ENCODE measurements around the gene EMC10. TPM values are rescaled to one million over a fixed set of nuclear protein-coding genes. Genes with fewer than 3 reads are reported as not detected.

Gene EMC10
- total and polyA plus RNA-seq, 9 donors = 84.2 to 122 (median 92.4) TPM

DNA sequence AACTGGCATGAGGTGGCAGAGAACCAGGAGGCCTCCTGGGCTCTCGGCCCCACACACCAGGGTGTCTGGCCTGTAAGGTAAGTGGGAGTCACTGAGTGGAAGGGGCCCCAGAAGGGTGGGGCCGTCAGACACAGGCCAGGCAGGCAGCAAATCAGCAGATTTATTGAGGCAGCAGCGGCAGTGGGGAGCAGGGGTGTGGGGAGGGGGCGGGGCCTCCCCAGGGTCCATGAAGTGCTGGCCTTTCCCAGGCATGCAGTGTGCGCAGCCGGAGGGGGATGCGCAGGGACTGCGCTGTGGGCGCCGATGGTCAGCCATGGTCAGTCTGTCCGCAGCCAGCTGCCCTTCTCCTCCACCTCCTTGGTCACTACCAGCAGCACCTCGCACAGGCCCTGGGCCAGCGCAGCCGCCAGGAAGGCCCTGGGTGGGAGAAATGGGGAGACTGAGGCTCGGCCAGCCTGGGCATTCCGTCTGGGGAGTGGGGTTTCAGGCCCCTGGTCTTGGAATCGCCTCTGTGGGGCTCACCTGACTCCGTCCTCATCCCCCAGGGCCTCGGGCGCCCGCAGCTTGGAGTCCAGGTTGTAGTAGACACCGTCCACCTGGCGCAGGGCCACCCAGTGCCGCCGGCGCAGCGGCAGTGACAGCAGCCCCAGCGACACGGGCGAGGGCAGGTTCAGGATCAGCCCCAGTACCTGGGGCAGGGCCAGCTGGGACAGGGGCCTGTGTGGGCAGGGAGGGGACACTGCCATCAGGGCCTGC is 29.7 kb downstream of the EMC10 start:
- no peaks in the 10 kb centered on the region for H3K9me3 ChIP-seq (replicated peaks; ENCODE audit: control insufficient read depth, low read depth, low read length)

DNA sequence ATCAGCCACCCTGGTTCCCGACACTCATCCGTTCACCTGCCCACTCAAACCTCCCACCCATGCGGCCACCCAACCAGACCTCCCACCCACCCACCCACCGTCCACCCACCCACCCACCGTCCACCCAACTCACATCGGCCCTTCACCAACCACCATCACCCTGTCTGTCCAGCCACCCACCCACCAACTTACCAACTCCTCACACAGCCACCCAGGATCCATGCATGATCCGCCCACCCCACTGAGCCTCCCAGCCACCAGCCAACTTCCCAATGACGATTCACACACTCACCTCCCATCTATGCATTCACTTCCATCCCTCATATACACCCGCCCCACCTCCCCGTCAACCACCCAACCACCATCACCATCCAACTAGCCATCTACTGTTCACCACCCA is 30.4 kb downstream of the EMC10 start:
- no peak overlapping the region for H3K4me3 ChIP-seq (ENCODE audit: low read length)
- no peaks in the 10 kb centered on the region for H3K9me3 ChIP-seq (replicated peaks; ENCODE audit: control insufficient read depth, low read depth, low read length)
- no peak for DNase-seq
- WGBS (ENCODE audit: insufficient coverage) = 85% methylated on average over 5 of the region's 10 CpGs
- H3K27me3 ChIP-seq (ENCODE audit: control insufficient read depth, insufficient read depth, low read length) = no peaks in the 10 kb centered on the region
- H3K36me3 ChIP-seq (ENCODE audit: control insufficient read depth, insufficient read depth, low read length) = no peaks in the 10 kb centered on the region
- peaks cover 41% of the 10 kb centered on the region for H3K4me1 ChIP-seq (ENCODE audit: control insufficient read depth, insufficient read depth, low read length)
- H3K27ac ChIP-seq (ENCODE audit: low read length) = no peak overlapping the region

More for the DNA sequence above, 29.7 kb downstream of the EMC10 start:
- no peaks in the 10 kb centered on the region for H3K27me3 ChIP-seq (ENCODE audit: control insufficient read depth, insufficient read depth, low read length)
- peaks cover 44% of the 10 kb centered on the region for H3K4me1 ChIP-seq (ENCODE audit: control insufficient read depth, insufficient read depth, low read length)
- no peak overlapping the region for H3K27ac ChIP-seq (ENCODE audit: low read length)
- H3K36me3 ChIP-seq (ENCODE audit: control insufficient read depth, insufficient read depth, low read length) = no peaks in the 10 kb centered on the region
- no peak for DNase-seq
- WGBS (ENCODE audit: insufficient coverage) = 83% methylated on average over 20 of the region's 30 CpGs
- no peak overlapping the region for H3K4me3 ChIP-seq (ENCODE audit: low read length)

DNA sequence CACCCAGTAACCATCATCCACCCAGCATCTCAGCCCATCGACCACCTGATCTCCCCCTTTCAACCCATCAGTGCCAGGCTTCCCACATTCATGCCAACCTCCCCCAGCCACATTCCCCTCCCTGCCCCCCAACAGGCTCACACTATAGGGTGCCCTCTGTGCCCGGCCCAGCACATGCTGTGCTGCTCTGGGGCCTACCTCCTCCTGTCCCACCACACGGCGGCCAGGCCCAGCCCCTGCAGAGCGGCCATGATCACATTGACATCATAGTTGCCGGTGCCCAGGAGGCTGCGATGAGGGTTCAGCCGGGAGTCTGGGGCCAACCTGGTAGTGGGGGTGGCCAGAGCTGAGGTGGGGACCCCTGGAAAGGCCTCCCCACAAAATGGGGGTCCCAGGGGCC is 31.1 kb downstream of the EMC10 start:
- peaks cover 40% of the 10 kb centered on the region for H3K4me1 ChIP-seq (ENCODE audit: control insufficient read depth, insufficient read depth, low read length)
- 100% methylated on average over 2 of the region's 8 CpGs for WGBS (ENCODE audit: insufficient coverage)
- H3K4me3 ChIP-seq (ENCODE audit: low read length) = no peak overlapping the region
- DNase-seq = no peak
- no peak overlapping the region for H3K27ac ChIP-seq (ENCODE audit: low read length)
- no peaks in the 10 kb centered on the region for H3K27me3 ChIP-seq (ENCODE audit: control insufficient read depth, insufficient read depth, low read length)
- no peaks in the 10 kb centered on the region for H3K9me3 ChIP-seq (replicated peaks; ENCODE audit: control insufficient read depth, low read depth, low read length)
- no peaks in the 10 kb centered on the region for H3K36me3 ChIP-seq (ENCODE audit: control insufficient read depth, insufficient read depth, low read length)

DNA sequence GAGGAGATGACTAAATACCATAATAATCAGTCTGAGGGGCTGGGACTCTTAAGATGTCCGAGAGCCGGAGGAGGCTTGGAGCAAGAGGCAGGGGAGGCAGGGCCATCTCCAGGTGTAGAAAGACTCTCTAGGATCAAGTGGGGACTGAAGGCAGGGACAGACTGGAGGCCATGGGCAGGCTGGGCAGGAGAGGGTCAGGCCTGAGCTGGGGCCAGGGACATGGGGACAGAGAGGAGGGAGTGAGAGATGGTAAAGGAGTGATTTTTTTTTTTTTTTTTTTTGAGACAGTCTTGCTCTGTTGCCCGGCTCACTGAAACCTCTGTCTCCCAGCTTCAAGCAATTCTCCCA is 32.5 kb downstream of the EMC10 start:
- Histone ChIP-seq H3K36me3 (ENCODE audit: control insufficient read depth, insufficient read depth, low read length) (no peaks in the 10 kb centered on the region), H3K9me3 (replicated peaks; ENCODE audit: control insufficient read depth, low read depth, low read length) (no peaks in the 10 kb centered on the region), H3K4me3 (ENCODE audit: low read length) (no peak overlapping the region), H3K4me1 (ENCODE audit: control insufficient read depth, insufficient read depth, low read length) (peaks cover 40% of the 10 kb centered on the region), H3K27me3 (ENCODE audit: control insufficient read depth, insufficient read depth, low read length) (no peaks in the 10 kb centered on the region), H3K27ac (ENCODE audit: low read length) (peak overlapping the region; percentile 80)
- 88% methylated on average over 2 of the region's 3 CpGs for WGBS (ENCODE audit: insufficient coverage)
- no peak for DNase-seq

DNA sequence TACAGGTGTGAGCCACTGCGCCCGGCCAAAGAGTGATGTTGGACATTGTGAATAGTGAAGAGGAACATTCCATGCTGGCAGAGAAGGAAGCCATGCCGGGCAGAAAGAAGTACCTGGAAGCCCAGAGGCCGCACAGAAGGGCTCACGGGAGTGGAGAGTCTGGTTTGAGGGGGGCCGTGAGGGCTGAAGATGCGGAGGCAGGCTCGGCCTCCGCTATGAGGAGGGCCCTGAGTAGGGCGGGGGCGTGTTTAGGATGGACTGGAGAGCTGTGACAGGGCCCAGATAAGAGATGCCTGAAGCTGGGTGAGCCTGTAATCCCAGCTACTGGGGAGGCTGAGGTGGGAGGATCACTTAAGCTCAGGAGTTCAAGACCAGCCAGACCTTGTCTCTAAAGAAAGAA is 33.1 kb downstream of the EMC10 start:
- Histone ChIP-seq H3K9me3 (replicated peaks; ENCODE audit: control insufficient read depth, low read depth, low read length) (no peaks in the 10 kb centered on the region), H3K27ac (ENCODE audit: low read length) (no peak overlapping the region), H3K27me3 (ENCODE audit: control insufficient read depth, insufficient read depth, low read length) (no peaks in the 10 kb centered on the region), H3K4me3 (ENCODE audit: low read length) (no peak overlapping the region), H3K36me3 (ENCODE audit: control insufficient read depth, insufficient read depth, low read length) (no peaks in the 10 kb centered on the region), H3K4me1 (ENCODE audit: control insufficient read depth, insufficient read depth, low read length) (peaks cover 40% of the 10 kb centered on the region)
- WGBS (ENCODE audit: insufficient coverage) = 78% methylated on average over 11 of the region's 11 CpGs
- no peak for DNase-seq

DNA sequence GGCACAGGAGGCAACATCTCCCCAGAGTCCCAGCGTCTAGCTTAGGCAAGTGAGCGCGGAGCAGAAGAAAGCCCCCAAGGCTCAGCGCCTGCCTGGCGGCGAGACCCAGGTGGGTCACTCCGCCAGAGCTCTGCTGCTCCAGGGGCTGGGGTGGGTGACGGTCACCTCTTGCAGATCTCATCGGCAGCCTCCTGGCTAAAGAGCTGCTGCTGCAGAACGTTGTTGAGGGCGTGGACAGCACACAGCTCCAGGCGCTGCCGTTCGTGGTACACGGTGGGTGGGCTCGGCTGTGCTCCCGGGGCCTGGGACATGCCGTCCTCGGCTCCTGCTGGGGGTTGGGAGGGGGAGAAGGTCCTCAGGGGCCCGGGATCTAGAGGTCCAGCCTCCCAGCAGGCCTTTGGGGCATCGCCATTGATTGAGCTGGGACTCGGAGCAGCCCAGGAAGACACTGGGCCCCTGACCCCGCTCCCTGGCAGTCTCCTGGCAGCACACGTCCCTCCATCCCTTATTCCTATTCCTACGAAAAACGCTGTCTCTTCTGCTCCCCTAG is 33.9 kb downstream of the EMC10 start:
- no peaks in the 10 kb centered on the region for H3K9me3 ChIP-seq (replicated peaks; ENCODE audit: control insufficient read depth, low read depth, low read length)
- no peaks in the 10 kb centered on the region for H3K36me3 ChIP-seq (ENCODE audit: control insufficient read depth, insufficient read depth, low read length)
- no peaks in the 10 kb centered on the region for H3K27me3 ChIP-seq (ENCODE audit: control insufficient read depth, insufficient read depth, low read length)
- DNase-seq = peak; percentile 49
- peak overlapping the region; percentile 97 for H3K27ac ChIP-seq (ENCODE audit: low read length)
- H3K4me3 ChIP-seq (ENCODE audit: low read length) = peak overlapping the region; percentile 71
- 37% methylated on average over 21 of the region's 26 CpGs for WGBS (ENCODE audit: insufficient coverage)
- H3K4me1 ChIP-seq (ENCODE audit: control insufficient read depth, insufficient read depth, low read length) = peaks cover 40% of the 10 kb centered on the region

DNA sequence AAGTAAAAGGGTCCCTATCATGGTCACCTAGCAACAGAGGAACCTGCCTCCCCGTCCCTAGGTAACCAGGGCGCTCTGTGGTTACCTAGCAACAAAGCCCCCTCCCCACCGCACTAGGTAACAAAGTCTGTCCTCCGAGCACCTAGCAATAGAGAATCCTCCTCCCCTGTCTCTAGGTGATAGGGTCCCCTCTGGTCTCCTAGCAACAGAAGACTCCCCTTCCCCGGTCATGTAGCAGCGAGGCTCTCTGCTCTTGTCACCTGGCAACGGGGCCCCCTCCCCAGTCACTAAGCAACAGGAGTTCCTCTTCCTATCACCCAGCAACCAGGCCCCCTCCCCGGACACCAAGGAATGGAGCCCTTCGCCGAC is 34.4 kb downstream of the EMC10 start:
- 0% methylated on average over 10 of the region's 10 CpGs for WGBS (ENCODE audit: insufficient coverage)
- DNase-seq = no peak
- peak overlapping the region; percentile 71 for H3K4me3 ChIP-seq (ENCODE audit: low read length)
- H3K27ac ChIP-seq (ENCODE audit: low read length) = peak overlapping the region; percentile 97
- H3K9me3 ChIP-seq (replicated peaks; ENCODE audit: control insufficient read depth, low read depth, low read length) = no peaks in the 10 kb centered on the region
- peaks cover 39% of the 10 kb centered on the region for H3K4me1 ChIP-seq (ENCODE audit: control insufficient read depth, insufficient read depth, low read length)
- no peaks in the 10 kb centered on the region for H3K36me3 ChIP-seq (ENCODE audit: control insufficient read depth, insufficient read depth, low read length)
- H3K27me3 ChIP-seq (ENCODE audit: control insufficient read depth, insufficient read depth, low read length) = no peaks in the 10 kb centered on the region

DNA sequence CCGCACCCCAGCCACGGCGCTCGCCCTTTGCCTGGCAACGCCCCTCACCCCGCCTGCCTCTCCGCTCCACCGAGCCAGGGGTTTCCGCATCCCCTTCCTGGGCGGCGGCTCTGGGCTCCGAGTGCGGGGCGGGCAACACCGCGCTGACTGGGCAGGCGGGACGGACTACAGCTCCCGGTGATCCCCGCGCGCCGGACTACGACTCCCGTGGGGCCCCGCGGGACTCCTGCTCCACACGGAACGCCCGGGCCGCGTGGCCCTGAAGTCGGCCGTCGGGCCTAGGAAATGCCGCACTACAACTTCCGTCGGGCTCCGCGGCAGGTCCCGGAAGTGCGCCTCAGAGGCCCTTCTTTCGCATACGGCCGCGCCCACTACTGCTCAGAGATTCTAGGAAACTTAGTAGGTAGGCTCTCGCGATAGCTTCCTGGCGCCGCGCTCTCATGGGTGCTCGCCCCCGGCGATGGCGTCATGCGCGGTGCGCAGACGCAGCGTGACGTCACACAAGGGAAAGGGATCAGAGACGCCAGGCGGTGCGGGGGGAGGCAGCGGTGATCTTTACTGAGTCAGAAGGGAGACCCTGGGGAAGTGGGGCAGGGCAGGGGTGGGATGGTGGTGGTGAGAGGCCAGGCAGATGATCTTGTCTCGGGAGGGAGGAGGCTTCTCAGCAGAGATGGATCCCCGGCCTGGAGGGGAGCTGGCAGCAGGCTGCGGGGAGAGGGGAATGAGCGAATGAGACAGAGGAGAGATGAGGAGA is 34.9 kb downstream of the EMC10 start, which contains the start of gene JOSD2:
Gene JOSD2, minus strand, starts transcription at position 123 of the 754 bp plus-strand sequence. CDS start 760 bp downstream, outside the sequence.
- Histone ChIP-seq H3K27ac (ENCODE audit: low read length) (peak within 1 kb of the TSS; percentile 97), H3K36me3 (ENCODE audit: control insufficient read depth, insufficient read depth, low read length) (no peaks in the 10 kb centered on the region), H3K4me3 (ENCODE audit: low read length) (peak within 1 kb of the TSS; percentile 71), H3K27me3 (ENCODE audit: control insufficient read depth, insufficient read depth, low read length) (no peaks in the 10 kb centered on the region), H3K4me1 (ENCODE audit: control insufficient read depth, insufficient read depth, low read length) (peaks cover 38% of the 10 kb centered on the region), H3K9me3 (replicated peaks; ENCODE audit: control insufficient read depth, low read depth, low read length) (no peaks in the 10 kb centered on the region)
- peak; percentile 100 for DNase-seq
- WGBS (ENCODE audit: insufficient coverage) = under 1% methylated on average over 69 of the region's 69 CpGs

DNA sequence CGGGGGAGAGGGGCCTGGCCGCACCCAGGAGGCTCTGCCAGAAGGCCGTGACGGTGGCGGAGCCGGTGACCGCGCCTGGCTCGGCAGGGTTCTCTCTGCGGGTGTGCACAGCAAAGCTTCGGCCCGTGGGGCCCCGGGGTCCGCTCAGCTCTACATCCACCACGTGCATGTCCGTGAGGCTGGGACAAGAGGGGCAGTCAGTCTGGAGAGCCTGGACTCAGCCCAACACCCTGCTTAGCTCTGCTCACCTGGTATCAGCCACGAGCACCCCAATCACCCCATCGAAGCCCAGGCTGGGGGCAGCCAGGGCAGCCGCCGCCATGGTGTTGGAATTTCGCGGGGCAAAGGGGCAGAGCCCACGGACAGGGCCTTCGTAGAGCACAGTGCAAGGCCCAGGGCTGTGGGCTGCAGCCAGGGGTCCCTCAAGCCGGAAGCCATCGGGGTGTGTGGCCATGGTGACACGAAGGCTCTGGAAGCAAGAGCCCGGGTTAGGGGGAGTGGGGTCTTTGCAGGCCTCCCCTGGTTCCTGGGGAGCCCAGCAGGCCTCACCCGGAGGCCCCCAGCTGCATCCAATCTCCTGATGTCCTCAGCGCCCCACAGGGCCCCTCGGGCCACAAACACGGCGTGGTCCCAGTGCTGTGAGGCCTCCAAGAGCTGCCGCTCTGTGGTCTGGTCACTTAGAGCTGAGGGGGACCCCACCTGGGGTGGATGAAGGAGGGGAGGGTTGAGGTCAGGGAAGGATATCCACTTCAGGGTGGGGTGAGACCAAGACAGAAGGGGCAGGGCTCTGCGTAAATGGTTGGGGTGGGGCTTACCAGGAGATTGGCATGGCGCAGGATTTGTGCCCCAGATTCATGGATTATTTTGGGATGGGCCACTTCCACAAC is 36.0 kb downstream of the EMC10 start:
- H3K4me3 ChIP-seq (ENCODE audit: low read length) = peak overlapping the region; percentile 71
- H3K27ac ChIP-seq (ENCODE audit: low read length) = peak overlapping the region; percentile 97
- 84% methylated on average over 33 of the region's 36 CpGs for WGBS (ENCODE audit: insufficient coverage)
- H3K4me1 ChIP-seq (ENCODE audit: control insufficient read depth, insufficient read depth, low read length) = peaks cover 38% of the 10 kb centered on the region
- peak; percentile 36 for DNase-seq
- H3K9me3 ChIP-seq (replicated peaks; ENCODE audit: control insufficient read depth, low read depth, low read length) = no peaks in the 10 kb centered on the region
- H3K27me3 ChIP-seq (ENCODE audit: control insufficient read depth, insufficient read depth, low read length) = no peaks in the 10 kb centered on the region
- H3K36me3 ChIP-seq (ENCODE audit: control insufficient read depth, insufficient read depth, low read length) = no peaks in the 10 kb centered on the region
